ENCODE data around the gene IMPA2. TPM values are rescaled to one million over a fixed set of nuclear protein-coding genes. Genes with fewer than 3 reads are reported as not detected.
"Not testable (repeated sequence)": the region's sequence is repeated elsewhere in the genome, so short reads cannot be mapped to it uniquely, and the experiment has no call there.

Gene IMPA2
- total RNA-seq, 4 donors from 2014 or later: 112 to 385 (median 215) TPM

DNA sequence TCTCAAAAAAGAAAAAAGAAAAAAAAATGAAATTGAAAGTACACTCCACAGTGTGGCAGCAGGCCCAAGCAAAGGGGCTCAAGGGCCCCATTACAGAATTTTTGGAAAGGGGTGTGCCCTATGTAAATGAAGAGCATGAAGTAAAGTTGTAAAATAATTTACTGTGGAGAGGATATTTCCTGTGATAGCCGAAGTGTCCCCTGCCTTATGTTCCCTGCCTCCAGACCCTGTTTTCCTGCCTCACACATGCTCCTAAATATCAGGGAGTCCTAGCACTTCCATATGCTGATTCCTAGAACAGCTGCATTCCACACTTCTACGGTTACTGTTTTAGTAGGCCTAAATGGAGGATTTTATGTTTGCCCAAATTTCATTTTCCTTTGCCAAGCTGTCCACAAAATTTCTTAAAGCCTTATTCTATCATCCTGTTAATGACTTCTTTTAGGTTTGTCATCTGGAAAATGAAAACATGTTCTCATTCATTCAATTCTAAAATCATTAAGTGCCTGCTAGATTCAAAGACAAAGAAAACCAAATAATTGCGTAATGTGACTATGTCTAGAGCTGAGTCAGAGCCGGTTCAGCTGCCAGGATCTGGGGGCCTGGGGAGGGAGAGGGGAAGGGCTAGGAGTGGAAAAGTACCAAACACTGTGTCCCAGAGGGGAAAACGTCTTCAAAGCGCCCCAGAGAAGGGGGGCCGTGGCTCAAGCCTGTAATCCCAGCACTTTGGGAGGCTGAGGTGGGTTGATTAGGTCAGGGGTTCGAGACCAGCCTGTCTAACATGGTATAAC lies 25.9 kb upstream of the IMPA2 start:
- peak overlapping the region; percentile 32 to 83 (median 56) for H3K27ac ChIP-seq
- peak; percentile 62 for ATAC-seq

DNA sequence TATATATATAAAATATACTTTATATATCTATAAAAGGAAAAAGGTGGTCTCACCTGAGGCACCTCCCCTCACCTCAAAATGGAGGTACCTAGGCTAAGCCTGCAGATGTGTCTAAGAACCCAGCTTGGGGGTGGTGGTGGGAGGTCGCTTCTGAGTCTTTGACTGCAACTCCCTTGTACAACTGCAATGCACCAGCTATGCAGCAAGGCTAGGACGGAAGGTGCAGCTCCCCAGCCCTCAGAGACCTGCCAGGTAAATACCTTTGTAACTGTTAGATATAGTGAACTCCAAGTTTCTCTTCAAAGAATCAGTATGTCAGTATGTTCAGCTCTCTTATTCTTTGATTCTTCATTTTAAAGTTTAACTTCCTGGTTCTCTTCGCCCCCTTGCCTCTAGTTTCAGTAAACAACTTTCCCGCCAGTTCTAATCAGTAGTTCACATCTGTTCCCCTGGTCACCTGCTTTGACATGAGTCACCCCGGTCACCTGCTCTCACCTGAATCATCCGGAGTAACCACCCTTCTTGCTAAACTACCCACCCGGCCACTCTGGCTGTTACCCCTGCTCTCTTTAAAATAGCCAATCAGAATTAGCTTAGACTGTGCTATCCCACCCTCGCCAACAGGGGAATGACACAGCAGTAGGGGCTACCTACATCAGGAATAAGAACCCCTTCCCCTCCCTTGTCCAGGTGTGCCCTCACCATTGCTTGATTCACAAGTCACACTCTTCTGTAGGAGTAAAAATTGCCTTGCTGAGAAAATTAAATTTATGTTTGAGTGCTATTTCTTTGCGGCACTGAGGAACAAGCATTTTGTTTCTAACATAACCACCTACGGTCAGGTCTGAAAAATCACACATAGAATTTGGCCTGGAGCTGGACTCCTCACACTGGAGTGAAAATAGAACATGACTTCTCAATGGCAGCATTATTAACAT lies 24.7 kb upstream of the IMPA2 start:
- Histone ChIP-seq H3K27ac (no peak overlapping the region), H3K4me3 (no peak overlapping the region), H3K9me3 (peaks cover 0 to 16% (median 0%) of the 10 kb centered on the region in 3 donors), H3K27me3 (no peaks in the 10 kb centered on the region), H3K4me1 (peaks cover 0 to under 1% (median 0%) of the 10 kb centered on the region in 3 donors), H3K36me3 (no peaks in the 10 kb centered on the region)
- ATAC-seq: no peak
- WGBS, 2 donors (ENCODE audit: low coverage in 1 of 2): 91 to 93% methylated on average over 5 to 8 of the region's 10 CpGs
- TF ChIP-seq, protein P1, sequence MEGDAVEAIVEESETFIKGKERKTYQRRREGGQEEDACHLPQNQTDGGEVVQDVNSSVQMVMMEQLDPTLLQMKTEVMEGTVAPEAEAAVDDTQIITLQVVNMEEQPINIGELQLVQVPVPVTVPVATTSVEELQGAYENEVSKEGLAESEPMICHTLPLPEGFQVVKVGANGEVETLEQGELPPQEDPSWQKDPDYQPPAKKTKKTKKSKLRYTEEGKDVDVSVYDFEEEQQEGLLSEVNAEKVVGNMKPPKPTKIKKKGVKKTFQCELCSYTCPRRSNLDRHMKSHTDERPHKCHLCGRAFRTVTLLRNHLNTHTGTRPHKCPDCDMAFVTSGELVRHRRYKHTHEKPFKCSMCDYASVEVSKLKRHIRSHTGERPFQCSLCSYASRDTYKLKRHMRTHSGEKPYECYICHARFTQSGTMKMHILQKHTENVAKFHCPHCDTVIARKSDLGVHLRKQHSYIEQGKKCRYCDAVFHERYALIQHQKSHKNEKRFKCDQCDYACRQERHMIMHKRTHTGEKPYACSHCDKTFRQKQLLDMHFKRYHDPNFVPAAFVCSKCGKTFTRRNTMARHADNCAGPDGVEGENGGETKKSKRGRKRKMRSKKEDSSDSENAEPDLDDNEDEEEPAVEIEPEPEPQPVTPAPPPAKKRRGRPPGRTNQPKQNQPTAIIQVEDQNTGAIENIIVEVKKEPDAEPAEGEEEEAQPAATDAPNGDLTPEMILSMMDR (IDR thresholded peaks at IDR 0.05): no peak
- TF ChIP-seq POLR2A (IDR thresholded peaks at IDR 0.05) (no peak), POLR2AphosphoS5 (IDR thresholded peaks at IDR 0.05) (no peak), EP300 (IDR thresholded peaks at IDR 0.05) (no peak)

More for the DNA sequence above, 25.9 kb upstream of the IMPA2 start:
- no peak overlapping the region for H3K4me3 ChIP-seq
- peak; percentile 57 for TF ChIP-seq POLR2AphosphoS5 (IDR thresholded peaks at IDR 0.05)
- TF ChIP-seq EP300 (IDR thresholded peaks at IDR 0.05): no peak
- no peak for TF ChIP-seq POLR2A (IDR thresholded peaks at IDR 0.05)
- peaks cover 0 to 16% (median 0%) of the 10 kb centered on the region in 3 donors for H3K9me3 ChIP-seq
- 36 to 39% methylated on average over 7 to 8 of the region's 8 CpGs for WGBS, 2 donors (ENCODE audit: low coverage in 1 of 2)
- peaks cover 0 to 5% (median 0%) of the 10 kb centered on the region in 3 donors for H3K4me1 ChIP-seq
- H3K36me3 ChIP-seq: no peaks in the 10 kb centered on the region
- no peaks in the 10 kb centered on the region for H3K27me3 ChIP-seq

DNA sequence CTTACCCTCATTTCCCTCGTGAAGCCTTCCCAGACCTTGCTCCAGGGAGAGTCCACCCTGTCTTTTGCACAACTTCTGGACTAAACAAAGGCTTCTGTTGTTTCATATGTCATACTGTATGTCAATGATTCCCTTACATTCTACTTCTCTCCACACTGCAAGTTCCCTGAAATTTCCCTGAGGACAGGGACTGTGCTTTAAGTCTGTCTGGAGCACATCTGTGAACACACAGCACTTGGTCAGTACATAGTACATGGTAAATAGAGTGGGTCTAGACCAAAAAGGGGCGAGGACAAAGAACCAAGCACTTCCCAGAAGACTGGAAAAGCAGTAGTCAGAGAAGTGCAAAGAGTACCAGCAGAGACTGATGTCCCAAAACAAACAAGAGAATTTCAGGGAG lies 23.7 kb upstream of the IMPA2 start:
- Histone ChIP-seq H3K36me3 (no peaks in the 10 kb centered on the region), H3K27me3 (no peaks in the 10 kb centered on the region), H3K4me3 (no peak overlapping the region), H3K4me1 (peaks cover 0 to 6% (median 0%) of the 10 kb centered on the region in 3 donors), H3K9me3 (peaks cover 0 to 16% (median 0%) of the 10 kb centered on the region in 3 donors), H3K27ac (no peak overlapping the region)
- TF ChIP-seq EP300 (IDR thresholded peaks at IDR 0.05) (no peak), POLR2AphosphoS5 (IDR thresholded peaks at IDR 0.05) (no peak)
- 94% methylated on average over 2 of the region's 2 CpGs; no CpG with 5 or more reads in 1 of the 2 donors for WGBS, 2 donors (ENCODE audit: low coverage in 1 of 2)
- ATAC-seq: no peak

DNA sequence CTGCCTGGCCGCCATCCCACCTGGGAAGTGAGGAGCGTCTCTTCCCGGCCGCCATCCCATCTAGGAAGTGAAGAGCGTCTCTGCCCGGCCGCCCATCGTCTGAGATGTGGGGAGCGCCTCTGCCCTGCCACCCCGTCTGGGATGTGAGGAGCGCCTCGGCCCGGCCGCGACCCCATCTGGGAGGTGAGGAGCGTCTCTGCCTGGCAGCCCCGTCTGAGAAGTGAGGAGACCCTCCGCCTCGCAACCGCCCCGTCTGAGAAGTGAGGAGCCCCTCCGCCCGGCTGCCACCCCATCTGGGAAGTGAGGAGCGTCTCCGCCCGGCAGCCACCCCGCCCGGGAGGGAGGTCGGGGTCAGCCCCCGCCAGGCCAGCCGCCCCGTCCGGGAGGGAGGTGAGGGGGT lies 21.7 kb upstream of the IMPA2 start:
- H3K4me3 ChIP-seq, H3K27ac ChIP-seq, H3K27me3 ChIP-seq, H3K36me3 ChIP-seq, ATAC-seq: not testable (repeated sequence)
- peaks cover 0 to 16% (median 0%) of the 10 kb centered on the region in 3 donors for H3K9me3 ChIP-seq
- no CpG with 5 or more reads among the region's 33 CpGs for WGBS, 2 donors (ENCODE audit: low coverage in 1 of 2)
- peaks cover 0 to 25% (median 4%) of the 10 kb centered on the region in 3 donors for H3K4me1 ChIP-seq

DNA sequence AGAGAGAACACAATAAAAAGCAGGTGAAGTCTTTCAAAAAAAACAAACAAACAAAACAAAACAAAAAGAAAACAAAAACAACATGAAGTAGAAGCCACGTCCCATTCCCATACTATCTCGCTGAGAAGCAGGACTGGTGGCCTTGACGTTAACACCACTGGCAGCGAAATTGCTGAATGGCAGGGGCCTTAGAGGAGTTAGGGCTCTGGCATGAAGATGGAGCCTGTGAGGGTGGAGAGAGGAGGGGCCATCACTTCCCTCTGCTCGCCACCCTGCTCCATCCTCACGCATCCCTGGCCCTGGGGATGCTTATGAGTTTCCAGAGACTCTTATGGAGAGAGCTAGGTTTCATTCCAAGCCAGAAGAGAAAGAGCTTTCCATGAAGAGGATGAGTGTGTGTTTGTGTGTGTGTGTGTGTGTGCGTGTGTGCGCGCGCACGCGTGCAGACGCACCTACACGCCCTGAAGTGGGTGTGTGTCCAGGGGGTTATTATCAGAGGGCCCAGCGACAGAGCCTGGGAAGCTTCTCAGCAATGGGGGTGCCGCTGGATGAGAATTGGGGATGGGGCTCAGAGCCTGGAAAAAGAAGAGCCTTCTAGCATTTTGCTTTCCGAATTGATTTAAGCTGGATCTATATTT lies 20.4 kb upstream of the IMPA2 start:
- Histone ChIP-seq H3K27ac (no peak overlapping the region), H3K36me3 (no peaks in the 10 kb centered on the region), H3K27me3 (no peaks in the 10 kb centered on the region), H3K4me3 (no peak overlapping the region), H3K4me1 (peaks cover 0 to 27% (median 5%) of the 10 kb centered on the region in 3 donors), H3K9me3 (peaks cover 0 to 13% (median 0%) of the 10 kb centered on the region in 3 donors)
- TF ChIP-seq EP300 (IDR thresholded peaks at IDR 0.05): no peak
- TF ChIP-seq POLR2AphosphoS5 (IDR thresholded peaks at IDR 0.05): no peak
- TF ChIP-seq POLR2A (IDR thresholded peaks at IDR 0.05): no peak
- TF ChIP-seq, protein P1 (IDR thresholded peaks at IDR 0.05): no peak
- WGBS, 2 donors (ENCODE audit: low coverage in 1 of 2): 94 to 100% methylated on average over 3 to 9 of the region's 17 CpGs
- no peak for ATAC-seq

DNA sequence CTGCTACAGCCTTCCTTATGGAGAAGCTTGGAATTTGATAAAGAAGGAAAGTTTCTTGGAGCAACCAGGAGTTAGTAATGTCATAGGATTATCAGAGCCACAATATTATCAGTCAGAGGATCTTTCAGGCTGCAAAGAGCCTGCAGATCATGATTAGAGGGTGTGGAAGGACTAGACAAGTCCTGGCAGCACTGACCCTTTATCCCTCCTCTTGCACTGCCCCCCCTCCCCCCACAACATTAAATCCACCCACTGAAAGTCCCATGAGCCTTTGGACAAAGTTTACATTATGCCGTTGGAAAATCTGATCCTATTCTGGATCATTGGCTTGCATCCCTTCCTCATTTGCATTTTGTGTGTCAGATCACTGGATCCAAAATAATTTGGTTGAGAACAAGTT lies 18.7 kb upstream of the IMPA2 start:
- Histone ChIP-seq H3K4me3 (no peak overlapping the region), H3K4me1 (peaks cover 0 to 27% (median 5%) of the 10 kb centered on the region in 3 donors), H3K9me3 (peaks cover 0 to 2% (median 0%) of the 10 kb centered on the region in 3 donors), H3K36me3 (no peaks in the 10 kb centered on the region), H3K27me3 (no peaks in the 10 kb centered on the region), H3K27ac (peak overlapping the region in 3 of 4 donors; percentile 67 to 85 (median 85))
- ATAC-seq: no peak
- 12 to 20% methylated on average over 1 of the region's 1 CpG for WGBS, 2 donors (ENCODE audit: low coverage in 1 of 2)
- TF ChIP-seq POLR2A (IDR thresholded peaks at IDR 0.05) (no peak), POLR2AphosphoS5 (IDR thresholded peaks at IDR 0.05) (no peak), EP300 (IDR thresholded peaks at IDR 0.05) (no peak)
- TF ChIP-seq, protein P1 (IDR thresholded peaks at IDR 0.05): no peak

Data from gastroesophageal sphincter (tissue), 4 donors.